IMR-90 (cell line): ENCODE results near the gene CCDC12. TPM values are rescaled to one million over a fixed set of nuclear protein-coding genes. Genes with fewer than 3 reads are reported as not detected.

ENCODE experiments used
- ATAC-seq: fragments of 200-7000 bp; cut with Tn5 transposase; 2 replicates; pipeline ENCODE4 v1.9.1; 2020; ENCODE audit warnings: low read depth, mild to moderate bottlenecking, moderate library complexity
- BruUV-seq: library from RNA; stranded (reverse); fragments of 400-500 nt; replicated peaks from 2 replicates; lab custom pipeline; 2021; lab: Mats Ljungman, UMichigan
- CTCF ChIA-PET: fragments of 300-600 bp; formaldehyde crosslinking; extraction: SDS; loops from one replicate; lab custom pipeline; 2021; ENCODE audit warnings: antibody characterized with exemption; lab: Yijun Ruan, JAX
- POLR2A ChIA-PET: fragments of 300-600 bp; sonication (Branson Sonifier 250); formaldehyde crosslinking; loops from one replicate; lab custom pipeline; 2022; ENCODE audit warnings: antibody characterized with exemption; ENCODE audit not compliant: unreplicated experiment; lab: Charles Lee
- DNase-seq: peaks from one replicate; pipeline ENCODE4 v3.0.0; 2013
- H2AFZ ChIP-seq: replicated peaks from 2 replicates; pipeline ENCODE3; 2013; ENCODE audit warnings: low read length, mild to moderate bottlenecking; ENCODE audit not compliant: poor library complexity
- H2AK5ac ChIP-seq: 2 replicates; pipeline ENCODE4 v1.6.1; 2013; ENCODE audit warnings: low read depth, low read length, inconsistent platforms
- H2AK9ac ChIP-seq: replicated peaks from 2 replicates; pipeline ENCODE3; 2013; ENCODE audit warnings: mild to moderate bottlenecking, low read depth, low read length, moderate library complexity; ENCODE audit not compliant: poor library complexity
- H2BK120ac ChIP-seq: 2 replicates; pipeline ENCODE4 v1.6.1; 2013; ENCODE audit warnings: low read depth, low read length, inconsistent platforms
- H2BK15ac ChIP-seq: 3 replicates; pipeline ENCODE4 v1.6.1; 2013; ENCODE audit warnings: low read depth, low read length, inconsistent platforms
- H2BK20ac ChIP-seq: 2 replicates; pipeline ENCODE4 v1.6.1; 2013; ENCODE audit warnings: low read depth, mild to moderate bottlenecking, inconsistent platforms, low read length, moderate library complexity
- H2BK5ac ChIP-seq: 2 replicates; pipeline ENCODE4 v1.6.1; 2013; ENCODE audit warnings: mild to moderate bottlenecking, low read depth, low read length, inconsistent platforms; ENCODE audit not compliant: poor library complexity, severe bottlenecking
- H3K14ac ChIP-seq: replicated peaks from 2 replicates; pipeline ENCODE4 v1.6.1; 2013; ENCODE audit warnings: low read depth, low read length, inconsistent platforms
- H3K18ac ChIP-seq: 2 replicates; pipeline ENCODE4 v1.6.1; 2013; ENCODE audit warnings: low read depth, low read length, control low read depth
- H3K23ac ChIP-seq: 2 replicates; pipeline ENCODE4 v1.6.1; 2013; ENCODE audit warnings: low read depth, low read length, inconsistent platforms
- H3K27ac ChIP-seq: 2 replicates; pipeline ENCODE4 v1.5.1; 2013; ENCODE audit warnings: mild to moderate bottlenecking, control low read depth, low read length; ENCODE audit not compliant: insufficient read depth
- H3K27me3 ChIP-seq: 2 replicates; pipeline ENCODE4 v1.6.1; 2013; ENCODE audit warnings: low read length; ENCODE audit not compliant: control insufficient read depth, insufficient read depth
- H3K36me3 ChIP-seq: 2 replicates; pipeline ENCODE4 v1.6.1; 2013; ENCODE audit warnings: low read length, mixed read lengths; ENCODE audit not compliant: control insufficient read depth, insufficient read depth
- H3K4ac ChIP-seq: 2 replicates; pipeline ENCODE4 v1.6.1; 2013; ENCODE audit warnings: low read depth, low read length, inconsistent platforms
- H3K4me1 ChIP-seq: 2 replicates; pipeline ENCODE4 v1.6.1; 2013; ENCODE audit warnings: low read length, mixed read lengths; ENCODE audit not compliant: control insufficient read depth, insufficient read depth
- H3K4me2 ChIP-seq: 2 replicates; pipeline ENCODE4 v1.6.1; 2013; ENCODE audit warnings: low read depth, mild to moderate bottlenecking, control low read depth, low read length, moderate library complexity
- H3K4me3 ChIP-seq: 2 replicates; pipeline ENCODE4 v1.5.1; 2013; ENCODE audit warnings: low read depth, mild to moderate bottlenecking, control low read depth, low read length, moderate library complexity; ENCODE audit not compliant: insufficient read depth
- H3K56ac ChIP-seq: 2 replicates; pipeline ENCODE4 v1.6.1; 2013; ENCODE audit warnings: low read length, inconsistent platforms; ENCODE audit not compliant: insufficient read depth; ENCODE audit errors: extremely low read depth
- H3K79me1 ChIP-seq, 2 experiments: 2 replicates each; pipeline ENCODE4 v1.6.1; 2013; ENCODE audit warnings: low read length in 2 of 2, inconsistent platforms in 1 of 2, low read depth in 1 of 2
- H3K9ac ChIP-seq: 2 replicates; pipeline ENCODE4 v1.6.1; 2013; ENCODE audit warnings: low read depth, low read length, control low read depth
- H3K9me1 ChIP-seq: 2 replicates; pipeline ENCODE4 v1.6.1; 2013; ENCODE audit warnings: low read length, inconsistent platforms; ENCODE audit not compliant: insufficient read depth
- H3K9me3 ChIP-seq: 2 replicates; pipeline ENCODE4 v1.6.1; 2013; ENCODE audit warnings: low read length; ENCODE audit not compliant: control insufficient read depth, insufficient read depth
- H4K20me1 ChIP-seq: 2 replicates; pipeline ENCODE4 v1.6.1; 2013; ENCODE audit warnings: low read length, inconsistent platforms; ENCODE audit not compliant: insufficient read depth
- H4K5ac ChIP-seq: 2 replicates; pipeline ENCODE4 v1.6.1; 2013; ENCODE audit warnings: mild to moderate bottlenecking, low read depth, low read length, control low read depth
- H4K8ac ChIP-seq, 2 experiments: 2 replicates each; pipeline ENCODE4 v1.6.1; 2013; ENCODE audit warnings: low read depth in 2 of 2, low read length in 2 of 2, control low read depth in 1 of 2, inconsistent platforms in 1 of 2
- H4K91ac ChIP-seq: 2 replicates; pipeline ENCODE4 v1.6.1; 2013; ENCODE audit warnings: low read depth, low read length, inconsistent platforms; ENCODE audit not compliant: insufficient read depth
- CEBPB ChIP-seq: IDR thresholded peaks from 2 replicates; pipeline ENCODE4 v1.6.1; 2012; ENCODE audit warnings: low read depth, low read length, improper control_type of control experiment
- POLR2A ChIP-seq: IDR thresholded peaks from 2 replicates; pipeline ENCODE4 v1.6.1; 2012; ENCODE audit warnings: mild to moderate bottlenecking, low read depth, low read length
- RAD21 ChIP-seq: IDR thresholded peaks from 2 replicates; pipeline ENCODE4 v1.6.1; 2012; ENCODE audit warnings: low read length, improper control_type of control experiment
- RFX5 ChIP-seq: IDR thresholded peaks from 2 replicates; pipeline ENCODE4 v1.8.0; 2012; ENCODE audit warnings: low read depth, mild to moderate bottlenecking, low read length, moderate library complexity
- WGBS, 2 experiments: methylation state at CpG; one replicate each; pipeline versions ENCODE4 v1.1.5 to v1.1.7; 2013; ENCODE audit warnings: missing lambda C conversion rate in 2 of 2; ENCODE audit not compliant: insufficient read length in 1 of 2; ENCODE audit errors: extremely low coverage in 2 of 2; 5-methylcytosine and 5-hydroxymethylcytosine counted together
- dilution Hi-C: fragments of 300-500 bp; cut with HindIII; formaldehyde crosslinking; loops from one replicate; pipeline ENCODE4 v1.14.3; 2018; ENCODE audit warnings: low sequenced_read_pairs; ENCODE audit not compliant: unreplicated experiment
- in situ Hi-C: fragments of 300-500 bp; cut with MboI; formaldehyde crosslinking; loops from 3 replicates; pipeline ENCODE4 v1.14.3; 2019; ENCODE audit warnings: low sequenced_read_pairs, inconsistent platforms, mixed read lengths
- intact Hi-C: fragments of 100-400 bp; cut with micrococcal nuclease; formaldehyde crosslinking; loops from 2 replicates; pipeline ENCODE4 v1.10.0; 2022
- polyA plus RNA-seq, 3 experiments: library from polyadenylated mRNA; depleted of rRNA; stranded (reverse); fragments of >200 nt; gene quantifications; 2 replicates each; pipeline ENCODE4 v1.2.3, GENCODE V29; 2012; ENCODE audit warnings: low replicate concordance in 1 of 3
- total RNA-seq: library from RNA; depleted of rRNA; stranded (reverse); fragments of >200 nt; gene quantifications from 2 replicates; pipeline ENCODE4 v1.2.3, GENCODE V29; 2012

CCDC12 gene
- total and polyA plus RNA-seq, 2 of the 4 experiments (the other 2 are of a cell fraction): 15.2 to 35.1 TPM

- no peak overlapping the region for H2AK9ac ChIP-seq
- no peak overlapping the region for H3K4me2 ChIP-seq
- BruUV-seq: no TSS peak
- H3K4me3 ChIP-seq: no peak overlapping the region
- H2BK15ac ChIP-seq: no peak overlapping the region
- no peak overlapping the region for H4K8ac ChIP-seq
- in situ Hi-C loops (no loop called here), intact Hi-C loops (no loop called here), dilution Hi-C loops (no loop called here)
- no peak for TF ChIP-seq RFX5
- no peak for TF ChIP-seq POLR2A
- TF ChIP-seq RAD21: no peak
- no peak for TF ChIP-seq CEBPB
- H3K27me3 ChIP-seq: no peaks in the 10 kb centered on the region
- H3K4me1 ChIP-seq: 0 out of 2 replicates have a peak, but pooled peaks cover 2% of the 10 kb centered on the region
- no peaks in the 10 kb centered on the region; the same call in 1 of the 2 replicates for H3K9me1 ChIP-seq
- no peak overlapping the region for H4K91ac ChIP-seq
- no peaks in the 10 kb centered on the region for H4K20me1 ChIP-seq
- H2BK20ac ChIP-seq: no peak overlapping the region
- H3K18ac ChIP-seq: no peak overlapping the region
- H2AFZ ChIP-seq: no peak overlapping the region
- no peaks in the 10 kb centered on the region for H3K79me1 ChIP-seq
- H2BK120ac ChIP-seq: no peak overlapping the region
- no peak overlapping the region for H3K9ac ChIP-seq
- ATAC-seq: no peak
- no peaks in the 10 kb centered on the region for H3K9me3 ChIP-seq
- no peaks in the 10 kb centered on the region; the same call in 1 of the 2 replicates for H3K36me3 ChIP-seq
- no peak overlapping the region for H3K23ac ChIP-seq
- no CpG with 5 or more reads among the region's 2 CpGs for WGBS, 2 experiments
- no peak overlapping the region for H3K14ac ChIP-seq
- ChIA-PET CTCF (no interaction called here), POLR2A (no interaction called here)
- no peak overlapping the region for H3K27ac ChIP-seq
- no peak overlapping the region for H4K5ac ChIP-seq
- no peak for DNase-seq
- no peak overlapping the region for H2AK5ac ChIP-seq
- no peak overlapping the region for H3K56ac ChIP-seq
- no peak overlapping the region for H3K4ac ChIP-seq
- H2BK5ac ChIP-seq: no peak overlapping the region
Measured at GRCh38 chr3:46993292-46993691, 16.7 kb upstream of the CCDC12 start.
